ENCODE results near the gene ZNF76. TPM values are rescaled to one million over a fixed set of nuclear protein-coding genes. Genes with fewer than 3 reads are reported as not detected.
"Not testable (repeated sequence)": the region's sequence is repeated elsewhere in the genome, so short reads cannot be mapped to it uniquely, and the experiment has no call there.

ZNF76 gene
- total RNA-seq, 1 donor from 2014 or later: 21.6 TPM

DNA sequence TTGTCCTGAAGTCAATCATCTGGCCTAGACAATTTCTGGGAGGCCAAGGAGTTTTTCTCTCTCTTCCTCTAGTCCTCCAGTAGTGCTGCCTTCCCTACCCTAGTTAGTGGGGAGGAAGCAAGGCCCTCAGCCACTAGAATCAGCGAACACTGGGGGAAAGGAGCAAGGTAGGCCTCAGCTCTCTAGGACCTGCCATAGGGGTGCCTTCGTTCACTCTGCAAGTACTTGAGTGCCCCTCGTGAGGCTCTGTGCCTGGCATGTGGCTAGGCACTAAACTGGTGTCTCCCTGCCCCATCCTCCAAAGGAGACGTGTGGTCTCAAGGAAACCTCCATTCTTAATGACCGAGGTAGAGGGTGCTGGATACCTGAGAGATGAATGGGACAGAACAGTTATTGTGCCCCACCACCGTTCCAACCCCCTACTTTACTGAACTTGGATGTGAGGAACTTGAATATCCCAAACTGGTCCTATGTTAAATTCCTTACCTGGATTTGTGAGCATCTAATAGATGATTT is 39.1 kb downstream of the ZNF76 start:
- DNase-seq (ENCODE audit: low read depth, low spot score): no peak

DNA sequence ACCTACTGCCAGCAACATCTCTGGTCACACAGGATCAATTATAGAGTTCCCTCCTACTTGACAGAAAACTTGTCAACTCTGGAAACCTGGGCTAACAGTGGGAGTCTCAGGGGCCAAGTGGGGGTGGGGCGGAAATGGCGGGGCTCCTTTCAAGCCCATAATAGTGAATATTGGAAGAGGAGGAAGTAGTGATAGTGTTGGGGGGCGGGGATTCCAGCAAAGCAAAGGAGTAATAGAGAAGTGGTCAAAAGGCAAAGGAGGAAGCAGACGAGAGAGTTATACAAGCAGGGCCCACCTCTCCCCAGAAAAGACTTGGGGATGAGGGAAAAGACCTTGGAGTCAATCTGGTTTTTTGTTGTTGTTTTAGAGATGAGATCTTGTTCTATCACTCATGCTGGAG is 40.1 kb downstream of the ZNF76 start:
- no peak for DNase-seq (ENCODE audit: low read depth, low spot score)

DNA sequence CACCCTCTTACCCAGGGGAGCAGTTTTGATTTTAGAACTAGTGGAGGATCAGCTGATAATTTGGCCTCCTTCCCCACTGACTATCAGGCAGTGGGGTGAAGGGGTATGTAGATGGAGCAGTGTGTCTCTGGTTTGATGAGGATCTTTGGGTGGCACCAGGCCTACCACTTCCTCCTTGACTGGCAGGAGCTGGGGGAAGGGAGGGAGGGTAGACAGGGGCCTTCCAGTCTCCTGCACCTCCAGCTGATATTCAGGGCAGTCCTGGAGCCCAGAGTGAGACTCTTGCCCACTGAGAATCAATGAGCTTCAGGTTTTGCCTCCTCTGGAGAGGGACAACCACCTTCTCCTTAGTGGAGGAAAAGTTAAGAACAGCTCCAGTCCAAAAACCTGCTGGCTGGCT is 41.3 kb downstream of the ZNF76 start:
- DNase-seq (ENCODE audit: low read depth, low spot score): no peak

DNA sequence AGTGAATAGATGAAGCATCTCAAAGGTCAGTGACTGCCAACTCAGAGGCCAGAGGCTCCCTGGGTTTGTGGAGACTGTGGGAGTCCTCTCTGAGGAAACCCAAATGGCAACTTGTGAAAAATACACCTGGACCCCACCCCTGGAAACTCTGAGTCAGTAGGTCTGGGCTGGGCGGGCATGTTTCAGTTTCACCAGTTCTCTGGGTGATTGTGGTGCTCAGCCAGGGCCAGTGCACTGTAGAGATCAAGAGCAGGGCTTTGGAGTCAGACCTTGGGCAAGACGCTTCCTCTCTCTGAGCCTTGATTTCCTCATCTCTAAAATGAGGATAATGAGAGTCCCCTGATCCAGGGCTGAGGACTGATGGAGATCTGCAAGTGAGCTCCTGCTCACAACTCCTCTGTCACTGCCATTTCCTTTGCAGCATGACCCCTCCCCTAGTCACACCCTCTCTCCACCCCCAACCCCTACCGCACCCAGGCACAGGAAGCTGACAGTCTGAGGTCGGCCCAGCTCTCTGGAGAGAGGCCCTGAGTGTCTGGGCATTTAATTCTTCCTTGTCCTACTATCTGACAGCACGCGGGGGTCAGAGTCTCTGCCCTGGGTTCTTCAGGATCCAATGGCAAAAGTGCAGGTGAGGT is 43.2 kb downstream of the ZNF76 start:
- DNase-seq (ENCODE audit: low read depth, low spot score): no peak

DNA sequence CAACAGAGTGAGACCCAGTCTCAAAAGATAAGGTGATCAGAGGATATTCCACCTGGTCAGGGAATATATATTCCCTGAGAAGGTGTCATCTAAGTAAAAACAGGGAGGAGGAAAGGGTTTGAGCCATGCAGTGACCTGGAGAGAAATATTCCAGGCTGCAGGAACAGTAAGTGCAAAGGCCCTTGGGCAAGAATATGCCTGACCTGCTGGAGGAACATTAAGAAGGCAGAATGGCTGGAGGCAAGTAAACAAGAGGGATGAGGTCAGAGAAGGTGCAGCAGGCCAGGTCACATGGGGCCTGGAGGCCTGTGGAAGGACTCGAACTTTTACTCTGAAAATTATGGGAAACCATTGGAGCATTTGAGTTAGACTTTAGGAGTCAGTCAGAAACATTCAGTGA is 44.8 kb downstream of the ZNF76 start:
- DNase-seq (ENCODE audit: low read depth, low spot score): no peak

DNA sequence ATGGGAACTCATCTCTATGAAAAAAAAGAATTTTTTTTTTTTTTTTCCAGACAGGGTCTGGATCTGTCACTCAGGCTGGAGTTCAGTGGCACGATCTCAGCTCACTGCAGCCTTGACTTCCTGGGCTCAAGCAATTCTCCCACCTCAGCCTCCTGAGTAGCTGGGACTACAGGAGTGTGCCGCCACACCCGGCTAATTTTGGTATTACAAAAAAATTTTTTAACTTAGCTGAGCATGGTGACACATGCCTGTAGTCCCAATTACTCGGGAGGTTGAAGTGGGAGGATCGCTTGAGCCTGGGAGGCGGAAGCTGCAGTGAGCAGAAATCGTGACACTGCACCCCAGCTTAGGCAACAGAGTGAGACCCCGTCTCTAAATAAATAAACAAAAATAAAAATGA is 45.6 kb downstream of the ZNF76 start:
- no peak for DNase-seq (ENCODE audit: low read depth, low spot score)

DNA sequence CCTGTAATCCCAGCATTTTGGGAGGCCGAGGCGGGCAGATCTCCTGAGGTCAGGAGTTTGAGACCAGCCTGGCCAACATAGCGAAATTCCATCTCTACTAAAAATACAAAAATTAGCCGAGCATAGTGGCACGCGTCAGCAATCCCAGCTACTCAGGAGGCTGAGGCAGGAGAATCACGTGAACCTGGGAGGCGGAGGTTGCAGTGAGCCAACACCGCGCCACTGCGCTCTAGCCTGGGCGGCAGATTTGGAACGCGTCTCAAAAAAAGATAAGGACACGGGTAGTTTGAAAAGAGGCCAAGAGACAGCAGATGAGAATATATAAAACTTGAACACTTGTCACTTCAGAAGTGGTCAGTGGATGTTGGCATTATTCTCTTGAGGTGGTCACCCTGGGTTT is 47.6 kb downstream of the ZNF76 start:
- not testable (repeated sequence) for DNase-seq (ENCODE audit: low read depth, low spot score)

DNA sequence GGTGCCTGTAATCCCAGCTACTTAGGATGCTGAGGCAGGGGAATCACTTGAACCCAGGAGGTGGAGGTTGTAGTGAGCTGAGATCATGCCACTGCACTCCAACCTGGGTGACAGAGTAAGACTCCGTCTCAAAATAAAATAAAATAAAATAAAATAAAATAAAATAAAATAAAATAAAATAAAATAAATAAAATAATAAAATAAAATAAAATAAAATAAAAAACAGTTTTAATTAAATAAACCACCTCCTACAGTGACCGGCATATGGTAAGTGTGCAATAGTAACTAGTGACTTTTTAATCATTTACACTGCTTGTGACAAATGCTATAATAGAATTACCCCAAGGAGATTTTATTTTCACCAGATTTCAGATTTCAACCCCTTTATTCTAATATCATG is 49.0 kb downstream of the ZNF76 start:
- not testable (repeated sequence) for DNase-seq (ENCODE audit: low read depth, low spot score)

DNA sequence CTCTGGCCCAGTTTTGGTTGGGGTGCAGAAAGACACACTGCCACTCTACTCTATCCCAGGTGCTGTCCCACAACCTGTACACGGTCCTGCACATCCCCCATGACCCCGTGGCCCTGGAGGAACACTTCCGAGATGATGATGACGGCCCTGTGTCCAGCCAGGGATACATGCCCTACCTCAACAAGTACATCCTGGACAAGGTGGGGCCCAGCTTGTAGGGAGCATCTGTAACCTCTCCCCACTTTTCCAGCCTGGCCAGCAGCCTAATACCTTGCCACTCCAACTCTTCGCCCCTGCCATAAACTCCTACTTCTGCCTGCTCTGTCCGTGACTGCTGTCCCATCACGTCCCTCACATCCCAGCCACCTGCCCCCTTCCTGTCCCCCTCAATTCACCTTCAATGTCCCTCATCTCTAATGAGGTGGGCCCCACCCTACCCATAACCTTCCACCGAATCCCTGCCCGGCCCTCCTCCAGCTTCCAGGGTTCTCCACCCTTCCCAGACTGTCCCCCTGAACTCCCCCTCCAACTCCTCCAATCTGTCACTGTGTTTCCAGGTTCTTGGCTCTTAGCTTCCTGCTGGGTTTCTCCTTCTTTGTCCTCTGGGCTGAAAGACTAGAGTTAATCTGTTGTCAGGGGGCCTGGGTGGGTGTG is 50.2 kb downstream of the ZNF76 start:
- DNase-seq (ENCODE audit: low read depth, low spot score): no peak

DNA sequence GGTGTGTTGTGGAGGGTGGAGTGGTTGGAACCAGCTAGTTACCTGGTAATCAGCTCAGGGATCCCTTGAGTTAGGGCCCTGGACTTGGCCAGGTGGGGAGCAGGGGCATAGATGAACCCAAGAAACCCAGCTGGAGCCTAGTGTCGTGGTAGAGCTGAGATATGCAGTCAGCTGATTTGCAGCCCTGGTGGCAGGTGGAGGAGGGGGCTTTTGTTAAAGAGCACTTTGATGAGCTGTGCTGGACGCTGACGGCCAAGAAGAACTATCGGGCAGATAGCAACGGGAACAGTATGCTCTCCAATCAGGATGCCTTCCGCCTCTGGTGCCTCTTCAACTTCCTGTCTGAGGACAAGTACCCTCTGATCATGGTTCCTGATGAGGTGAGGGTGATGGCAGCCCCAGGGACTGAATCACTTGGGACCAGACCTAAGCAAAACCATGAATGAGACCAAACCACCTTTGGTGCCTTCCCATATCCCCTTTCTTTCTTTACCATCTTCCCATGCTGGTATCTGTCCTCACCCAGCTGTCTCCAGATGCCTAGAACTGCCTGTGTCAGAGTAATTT is 50.8 kb downstream of the ZNF76 start:
- DNase-seq (ENCODE audit: low read depth, low spot score): no peak

DNA sequence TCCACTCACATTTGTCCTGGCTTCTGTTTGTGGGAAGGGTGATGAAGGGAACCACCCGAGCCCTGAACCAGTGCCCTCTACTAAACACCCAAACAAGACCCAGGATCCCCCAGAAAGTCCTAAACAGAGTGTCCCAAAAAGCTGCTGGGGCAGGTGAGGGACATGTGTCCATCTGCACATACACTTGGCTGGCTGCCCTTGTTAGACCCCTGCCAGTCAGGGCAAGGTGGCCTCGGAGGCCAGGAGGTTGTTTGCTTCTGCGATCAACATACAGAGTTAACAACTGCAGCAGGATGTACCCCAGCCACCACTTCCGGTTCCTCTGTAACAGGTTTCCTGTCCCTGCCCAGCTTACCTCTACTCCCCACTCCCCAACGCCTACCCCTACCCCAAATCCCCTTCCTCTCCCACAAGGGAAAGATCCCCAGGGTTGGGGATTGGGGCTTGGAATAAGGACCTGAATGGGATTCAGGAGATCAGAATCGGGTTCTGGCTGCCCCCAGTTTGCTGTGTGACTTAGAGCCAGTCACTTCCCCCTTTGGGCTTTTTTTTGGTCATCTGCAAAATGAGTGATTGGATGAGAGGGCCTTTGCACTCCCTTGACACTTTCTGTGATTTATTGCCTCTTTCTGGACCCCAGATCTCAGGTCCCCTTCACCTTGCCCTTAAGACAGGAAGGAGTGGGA is 52.0 kb downstream of the ZNF76 start:
- no peak for DNase-seq (ENCODE audit: low read depth, low spot score)

DNA sequence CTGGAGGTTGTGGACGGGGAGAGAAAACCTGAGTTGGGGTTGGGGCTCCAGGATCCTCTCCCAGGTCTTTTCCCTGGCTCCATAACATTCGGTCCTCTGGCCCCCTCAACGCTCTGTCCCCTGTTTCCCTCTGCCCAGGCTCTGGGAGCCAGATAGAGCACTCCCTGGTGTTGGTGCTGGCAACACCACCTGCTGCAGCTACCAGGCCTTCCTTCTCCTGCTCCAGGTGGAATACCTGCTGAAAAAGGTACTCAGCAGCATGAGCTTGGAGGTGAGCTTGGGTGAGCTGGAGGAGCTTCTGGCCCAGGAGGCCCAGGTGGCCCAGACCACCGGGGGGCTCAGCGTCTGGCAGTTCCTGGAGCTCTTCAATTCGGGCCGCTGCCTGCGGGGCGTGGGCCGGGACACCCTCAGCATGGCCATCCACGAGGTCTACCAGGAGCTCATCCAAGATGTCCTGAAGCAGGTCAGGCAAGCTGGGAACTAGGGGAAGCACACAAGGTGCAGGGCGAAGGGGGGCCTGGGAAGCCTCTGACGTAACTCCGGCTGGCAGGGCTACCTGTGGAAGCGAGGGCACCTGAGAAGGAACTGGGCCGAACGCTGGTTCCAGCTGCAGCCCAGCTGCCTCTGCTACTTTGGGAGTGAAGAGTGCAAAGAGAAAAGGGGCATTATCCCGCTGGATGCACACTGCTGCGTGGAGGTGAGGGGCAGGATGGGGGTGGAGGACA is 52.7 kb downstream of the ZNF76 start:
- DNase-seq (ENCODE audit: low read depth, low spot score): no peak

DNA sequence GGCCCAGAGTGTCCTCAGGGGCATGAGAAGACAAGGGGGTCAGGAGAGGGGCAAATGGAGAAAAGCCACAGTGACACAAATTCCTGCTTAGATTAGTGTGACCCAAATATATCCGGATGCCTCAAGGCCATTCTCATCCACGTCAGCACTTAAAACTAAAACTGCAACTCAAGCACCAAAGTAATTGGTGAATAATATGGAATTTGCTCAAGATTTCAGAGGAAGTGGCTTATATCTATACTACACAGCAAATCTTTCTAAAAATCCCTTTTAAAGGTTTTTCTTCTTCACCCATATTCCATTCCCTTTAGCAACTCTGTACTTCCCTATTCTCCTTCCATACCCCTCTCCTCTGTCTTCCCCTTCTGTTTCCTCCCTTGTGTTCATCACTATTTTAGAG is 53.3 kb downstream of the ZNF76 start:
- no peak for DNase-seq (ENCODE audit: low read depth, low spot score)

DNA sequence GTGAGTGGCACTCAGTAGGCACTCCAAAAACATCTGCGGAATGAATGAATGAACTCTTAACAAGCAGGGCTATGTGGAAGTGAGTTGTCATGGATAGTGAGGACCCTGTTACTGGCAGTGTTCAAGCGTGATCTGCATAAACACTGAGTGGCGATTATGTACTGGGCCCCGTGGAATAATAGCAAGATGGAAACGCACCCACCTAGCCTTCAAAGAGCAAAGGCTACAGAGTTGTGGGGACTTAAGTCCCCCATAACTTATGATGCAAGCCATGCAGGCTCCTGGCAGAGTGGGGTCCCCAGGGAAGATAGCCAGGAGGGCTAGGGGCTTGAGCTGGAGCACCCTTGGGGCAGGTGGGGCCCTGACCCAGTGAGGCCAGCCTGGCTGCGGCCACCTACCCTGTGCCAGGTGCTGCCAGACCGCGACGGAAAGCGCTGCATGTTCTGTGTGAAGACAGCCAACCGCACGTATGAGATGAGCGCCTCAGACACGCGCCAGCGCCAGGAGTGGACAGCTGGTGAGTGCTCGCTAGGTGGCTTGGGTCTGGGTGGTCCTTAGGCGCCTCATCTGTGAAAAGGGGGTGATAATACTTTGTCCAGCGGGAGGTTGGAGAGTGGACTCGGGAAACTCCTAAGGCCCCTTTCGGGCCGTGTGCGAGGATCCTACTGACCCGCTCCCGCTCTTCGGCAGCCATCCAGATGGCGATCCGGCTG is 58.1 kb downstream of the ZNF76 start:
- no peak for DNase-seq (ENCODE audit: low read depth, low spot score)

DNA sequence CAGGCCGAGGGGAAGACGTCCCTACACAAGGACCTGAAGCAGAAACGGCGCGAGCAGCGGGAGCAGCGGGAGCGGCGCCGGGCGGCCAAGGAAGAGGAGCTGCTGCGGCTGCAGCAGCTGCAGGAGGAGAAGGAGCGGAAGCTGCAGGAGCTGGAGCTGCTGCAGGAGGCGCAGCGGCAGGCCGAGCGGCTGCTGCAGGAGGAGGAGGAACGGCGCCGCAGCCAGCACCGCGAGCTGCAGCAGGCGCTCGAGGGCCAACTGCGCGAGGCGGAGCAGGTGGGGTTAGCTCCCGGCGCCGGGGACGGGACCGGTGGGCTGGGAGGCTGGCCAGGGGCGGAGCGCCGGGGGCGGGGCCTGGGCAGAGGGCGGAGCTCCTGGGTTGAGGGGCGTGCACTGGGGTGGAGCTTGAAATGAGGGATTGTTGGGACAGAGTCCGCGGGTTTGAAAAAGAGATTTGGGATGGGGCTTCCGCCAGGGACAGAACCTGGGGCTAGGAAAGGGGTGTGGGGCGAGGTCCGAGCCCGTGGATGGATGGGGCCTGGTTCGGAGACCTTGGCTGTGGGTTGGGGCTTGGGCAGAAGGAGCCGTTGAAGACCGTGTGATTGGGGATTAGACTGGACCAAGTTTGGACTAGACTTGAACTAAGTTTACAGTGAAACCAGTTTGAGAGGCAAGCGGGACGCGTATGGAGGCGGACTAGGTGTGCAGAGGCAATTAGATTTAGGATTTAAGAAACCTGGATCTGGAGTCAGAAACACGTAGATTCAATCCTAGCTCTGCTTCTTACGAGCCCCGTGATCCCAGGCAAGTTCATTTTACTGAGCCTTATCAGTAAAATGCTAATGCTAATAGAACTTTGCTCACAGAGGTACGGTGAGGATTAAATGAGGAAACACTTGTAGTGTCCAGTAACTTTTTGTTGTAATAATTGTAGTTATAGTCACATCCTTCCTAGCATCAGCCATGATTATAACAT is 58.9 kb downstream of the ZNF76 start:
- DNase-seq (ENCODE audit: low read depth, low spot score): no peak

DNA sequence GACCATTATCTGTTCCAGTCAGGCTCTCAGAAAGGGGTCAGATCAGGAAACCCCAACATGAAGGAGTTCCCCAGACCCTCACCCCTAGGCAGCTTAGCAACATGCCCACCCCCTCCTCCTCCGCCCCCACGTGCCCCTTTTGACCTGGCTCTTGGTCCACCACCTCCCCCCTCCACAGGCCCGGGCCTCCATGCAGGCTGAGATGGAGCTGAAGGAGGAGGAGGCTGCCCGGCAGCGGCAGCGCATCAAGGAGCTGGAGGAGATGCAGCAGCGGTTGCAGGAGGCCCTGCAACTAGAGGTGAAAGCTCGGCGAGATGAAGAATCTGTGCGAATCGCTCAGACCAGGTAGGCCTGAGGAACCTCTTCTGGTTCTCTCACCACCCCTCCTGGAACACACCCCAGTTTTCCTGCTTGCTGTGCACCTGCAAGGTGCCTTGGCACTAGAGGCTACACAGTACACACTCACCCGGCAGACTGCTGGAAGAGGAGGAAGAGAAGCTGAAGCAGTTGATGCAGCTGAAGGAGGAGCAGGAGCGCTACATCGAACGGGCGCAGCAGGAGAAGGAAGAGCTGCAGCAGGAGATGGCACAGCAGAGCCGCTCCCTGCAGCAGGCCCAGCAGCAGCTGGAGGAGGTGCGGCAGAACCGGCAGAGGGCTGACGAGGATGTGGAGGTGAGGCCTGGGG is 60.0 kb downstream of the ZNF76 start:
- no peak for DNase-seq (ENCODE audit: low read depth, low spot score)

DNA sequence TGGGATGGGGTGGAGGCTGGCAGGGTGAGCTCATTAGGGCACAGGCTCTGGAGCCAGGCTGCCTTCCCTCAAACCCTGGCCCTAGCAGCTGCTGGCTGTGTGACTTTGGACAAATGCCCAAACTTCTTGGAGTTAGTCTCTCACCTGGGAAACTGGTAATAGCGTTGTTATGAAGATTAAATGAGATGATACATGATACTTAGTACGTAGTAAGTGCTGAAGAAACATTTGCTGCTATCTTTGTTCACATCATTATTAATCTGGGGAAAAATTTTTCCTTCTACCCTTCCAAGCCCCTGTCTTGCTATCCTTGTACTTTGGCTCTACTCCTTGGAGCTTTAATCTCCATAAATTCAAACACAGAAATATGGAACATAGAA is 60.5 kb downstream of the ZNF76 start:
- no peak for DNase-seq (ENCODE audit: low read depth, low spot score)

DNA sequence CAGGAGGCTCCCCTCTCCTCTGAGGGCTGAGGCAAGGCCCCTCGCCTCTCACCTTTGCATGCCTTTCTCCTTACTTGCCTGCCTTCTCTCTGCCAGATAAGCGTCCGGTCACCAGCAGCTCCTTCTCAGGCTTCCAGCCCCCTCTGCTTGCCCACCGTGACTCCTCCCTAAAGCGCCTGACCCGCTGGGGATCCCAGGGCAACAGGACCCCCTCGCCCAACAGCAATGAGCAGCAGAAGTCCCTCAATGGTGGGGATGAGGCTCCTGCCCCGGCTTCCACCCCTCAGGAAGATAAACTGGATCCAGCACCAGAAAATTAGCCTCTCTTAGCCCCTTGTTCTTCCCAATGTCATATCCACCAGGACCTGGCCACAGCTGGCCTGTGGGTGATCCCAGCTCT is 61.6 kb downstream of the ZNF76 start:
- no peak for DNase-seq (ENCODE audit: low read depth, low spot score)

DNA sequence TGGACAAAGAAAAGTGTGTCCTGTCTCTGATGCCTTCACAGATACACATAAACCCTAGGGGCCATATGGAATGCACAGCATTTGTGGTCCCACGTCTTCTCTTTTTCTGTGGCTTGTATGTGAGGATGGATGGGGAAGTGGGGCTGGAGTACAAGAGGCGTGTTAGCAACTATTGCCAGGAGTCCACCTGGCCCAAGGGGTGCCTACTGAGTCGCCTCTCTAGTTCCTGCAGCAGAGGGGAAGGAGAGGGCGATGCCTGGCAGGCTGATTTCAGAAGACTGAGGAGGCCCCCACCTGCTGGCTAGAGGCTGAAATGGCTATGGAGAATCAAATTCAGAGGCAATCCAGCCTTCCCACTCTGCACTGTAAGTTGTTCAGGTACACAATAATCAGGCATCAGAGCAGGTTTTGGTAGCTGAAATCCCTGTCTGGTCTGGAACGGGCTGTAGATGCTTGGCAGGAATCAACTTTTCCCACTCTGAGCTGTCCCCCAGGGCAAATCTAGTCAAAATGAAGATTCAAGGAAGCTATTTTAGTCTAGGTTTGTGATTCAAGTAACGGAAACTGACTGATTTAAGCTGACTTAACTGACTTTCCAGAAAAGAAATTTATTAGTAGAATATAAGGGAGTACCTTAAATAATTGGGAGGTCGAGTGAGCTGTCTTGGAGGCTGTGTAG is 68.0 kb downstream of the ZNF76 start:
- no peak for DNase-seq (ENCODE audit: low read depth, low spot score)

All from pulmonary artery endothelial cell (primary cell).